Measurements from ENCODE around the gene CYTH2.

DNA sequence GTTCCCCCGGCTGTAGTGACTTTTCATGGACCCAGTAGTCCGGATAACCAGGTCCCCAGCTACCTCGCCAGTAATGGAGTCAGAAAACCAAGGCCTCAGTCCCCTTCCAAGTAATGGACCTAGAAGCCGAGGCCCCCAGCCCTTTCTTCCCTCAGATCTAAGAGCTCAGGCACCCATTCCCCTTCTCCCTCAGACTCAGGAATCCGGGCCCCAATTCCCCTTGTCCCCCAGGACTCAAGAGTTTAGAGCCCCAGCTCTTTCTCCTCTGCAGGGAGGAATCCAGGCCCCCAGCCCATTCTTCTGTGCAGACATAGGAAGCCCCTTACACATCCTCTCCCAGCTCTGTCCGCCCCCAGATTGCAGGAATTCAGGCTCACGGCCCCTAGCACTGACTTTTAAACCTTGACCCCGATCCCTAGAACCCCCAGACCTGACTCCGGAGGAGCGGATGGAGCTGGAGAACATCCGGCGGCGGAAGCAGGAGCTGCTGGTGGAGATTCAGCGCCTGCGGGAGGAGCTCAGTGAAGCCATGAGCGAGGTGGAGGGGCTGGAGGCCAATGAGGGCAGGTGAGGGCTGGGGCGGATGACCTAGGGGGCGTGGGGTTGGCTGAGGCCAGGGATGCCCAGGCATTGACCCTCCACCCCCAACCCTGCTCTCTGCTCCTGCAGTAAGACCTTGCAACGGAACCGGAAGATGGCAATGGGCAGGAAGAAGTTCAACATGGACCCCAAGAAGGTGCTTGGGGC is 938 bp downstream of the CYTH2 start:
- TF ChIP-seq TAF1 (IDR thresholded peaks at IDR 0.05; ENCODE audit: borderline replicate concordance, insufficient read depth, low read length) (no peak), POLR2AphosphoS5 (IDR thresholded peaks at IDR 0.05; ENCODE audit: low read depth, low read length) (no peak), REST (IDR thresholded peaks at IDR 0.05; ENCODE audit: insufficient read depth in 1 of 2, low read depth in 2 of 2, low read length in 2 of 2) (no peak)
